K562 (cell line): ENCODE results near the gene BICC1. TPM values are rescaled to one million over a fixed set of nuclear protein-coding genes. Genes with fewer than 3 reads are reported as not detected.

ENCODE experiments used
- ATAC-seq: fragments of 200-7000 bp; cut with Tn5 transposase; 3 replicates; pipeline ENCODE4 v1.9.1; 2020; ENCODE audit warnings: moderate library complexity
- BruUV-seq: library from RNA; stranded (reverse); fragments of 400-500 nt; replicated peaks from 2 replicates; lab custom pipeline; 2021; lab: Mats Ljungman, UMichigan
- CTCF ChIA-PET: fragments of 300-600 bp; formaldehyde crosslinking; extraction: SDS; loops from one replicate; lab custom pipeline; 2021; ENCODE audit warnings: low intra/inter-chr PET ratio; lab: Yijun Ruan, JAX
- POLR2A ChIA-PET: fragments of 300-600, 350-650 bp; sonication (Branson Sonifier 250); formaldehyde crosslinking; extraction: SDS; loops from one replicate; lab custom pipeline; 2021; ENCODE audit warnings: antibody characterized with exemption, inconsistent platforms; lab: Yijun Ruan, JAX
- DNase-seq, 4 experiments: peaks; one replicate each; pipeline versions ENCODE4 v3.0.0 to v3.0.0-alpha.2; 2011 to 2018; ENCODE audit warnings: low spot score in 3 of 4, mixed read lengths in 3 of 4; ENCODE audit errors: extremely low read depth in 1 of 4
- FAIRE-seq: peaks from 2 replicates; lab custom pipeline; 2011; peaks lifted over from hg19 to GRCh38; lab: Jason Lieb, UNC
- H2AFZ ChIP-seq: 2 replicates; pipeline ENCODE4 v1.6.0; 2011; ENCODE audit warnings: low read depth, low read length, control low read depth, inconsistent platforms
- H3K27ac ChIP-seq: fragments of 200-600 bp; 3 replicates; pipeline ENCODE4 v1.8.0; 2011; ENCODE audit warnings: low read depth, mild to moderate bottlenecking, control low read depth, inconsistent platforms, low read length, moderate library complexity, mixed read lengths; ENCODE audit errors: extremely low read depth
- H3K27me3 ChIP-seq, 2 experiments: fragments of 300-600 bp in 1 of 2; 2 replicates in 1 of 2; 3 replicates in 1 of 2; pipeline versions ENCODE4 v1.6.0 to v1.8.0; 2011; ENCODE audit warnings: inconsistent platforms in 2 of 2, low read length in 2 of 2, mild to moderate bottlenecking in 1 of 2, mixed read lengths in 1 of 2, moderate library complexity in 1 of 2; ENCODE audit not compliant: control insufficient read depth in 2 of 2, insufficient read depth in 2 of 2
- H3K36me3 ChIP-seq: fragments of 300-600 bp; 3 replicates; pipeline ENCODE4 v1.8.0; 2011; ENCODE audit warnings: mild to moderate bottlenecking, low read length, inconsistent platforms; ENCODE audit not compliant: control insufficient read depth, insufficient read depth
- H3K4me1 ChIP-seq, 2 experiments: fragments of 200-600 bp in 1 of 2; replicated peaks in 1 of 2; 2 replicates in 1 of 2; 3 replicates in 1 of 2; pipeline versions ENCODE4 v1.5.1 to v1.8.0; 2011; ENCODE audit warnings: inconsistent platforms in 2 of 2, low read length in 2 of 2, mild to moderate bottlenecking in 1 of 2, mixed read lengths in 1 of 2, moderate library complexity in 1 of 2; ENCODE audit not compliant: control insufficient read depth in 2 of 2, insufficient read depth in 2 of 2
- H3K4me2 ChIP-seq: 2 replicates; pipeline ENCODE4 v1.6.1; 2011; ENCODE audit warnings: low read length, control low read depth, inconsistent platforms, mixed read lengths; ENCODE audit not compliant: insufficient read depth
- H3K4me3 ChIP-seq: fragments of 200-600 bp; sonication (generic), shearing (Covaris generic); 2 replicates; pipeline ENCODE4 v1.5.1; 2016; ENCODE audit warnings: control low read depth, inconsistent platforms
- H3K79me2 ChIP-seq: fragments of 200-600 bp; 3 replicates; pipeline ENCODE4 v1.8.0; 2011; ENCODE audit warnings: low read length, inconsistent platforms; ENCODE audit not compliant: control insufficient read depth, insufficient read depth
- H3K9ac ChIP-seq, 2 experiments: 2 replicates each; pipeline versions ENCODE4 v1.6.0 to v1.6.1; 2011; ENCODE audit warnings: low read depth in 2 of 2, low read length in 2 of 2, control low read depth in 1 of 2, inconsistent platforms in 1 of 2, mild to moderate bottlenecking in 1 of 2, mixed read lengths in 1 of 2; ENCODE audit not compliant: insufficient read depth in 1 of 2
- H3K9me1 ChIP-seq: one replicate; pipeline ENCODE4 v1.6.0; 2011; ENCODE audit warnings: inconsistent platforms, mild to moderate bottlenecking, low read length, moderate library complexity; ENCODE audit not compliant: control insufficient read depth, insufficient read depth
- H3K9me3 ChIP-seq: replicated peaks from 2 replicates; pipeline ENCODE4 v1.5.1; 2011; ENCODE audit warnings: low read depth, low read length, inconsistent platforms; ENCODE audit not compliant: control insufficient read depth, insufficient read depth
- H4K20me1 ChIP-seq: replicated peaks from 2 replicates; pipeline ENCODE4 v1.6.1; 2011; ENCODE audit warnings: low read length, inconsistent platforms, mixed read lengths; ENCODE audit not compliant: control insufficient read depth, insufficient read depth
- CTBP1 ChIP-seq: fragments of 450-650 bp; IDR thresholded peaks from 2 replicates; pipeline ENCODE4 v1.6.1; 2016; ENCODE audit warnings: borderline replicate concordance
- MXD1 ChIP-seq: fragments of 250-450 bp; sonication (Bioruptor Pico); IDR thresholded peaks from 2 replicates; pipeline ENCODE4 v1.8.0; 2021; ENCODE audit warnings: borderline replicate concordance, mild to moderate bottlenecking, moderate library complexity; ENCODE audit not compliant: poor library complexity, severe bottlenecking
- NFE2 ChIP-seq: IDR thresholded peaks from 2 replicates; pipeline ENCODE4 v1.6.1; 2014; ENCODE audit warnings: antibody characterized with exemption, low read depth
- PML ChIP-seq: IDR thresholded peaks from 2 replicates; pipeline ENCODE4 v1.6.1; 2012; ENCODE audit warnings: low read length, inconsistent platforms
- RAD51 ChIP-seq: fragments of 450-650 bp; IDR thresholded peaks from 2 replicates; pipeline ENCODE4 v1.7.1; 2016; ENCODE audit warnings: low read depth, mild to moderate bottlenecking, borderline replicate concordance
- ZKSCAN1 ChIP-seq: fragments of 150-350 bp; IDR thresholded peaks from 2 replicates; pipeline ENCODE4 v1.6.1; 2016; ENCODE audit warnings: low read depth, low read length
- WGBS: fragments of 100-300 bp; shearing (Covaris generic); methylation state at CpG from one replicate; pipeline ENCODE4 v1.1.6; 2016; ENCODE audit warnings: low coverage, mixed read lengths; ENCODE audit not compliant: insufficient coverage; ENCODE audit errors: missing lambda C conversion rate; 5-methylcytosine and 5-hydroxymethylcytosine counted together
- in situ Hi-C: fragments of 300-500 bp; cut with MboI; formaldehyde crosslinking; loops from 4 replicates; pipeline ENCODE4 v1.15.0; 2018; ENCODE audit warnings: inconsistent platforms, mixed read lengths
- intact Hi-C: fragments of 100-400 bp; cut with micrococcal nuclease; formaldehyde crosslinking; loops from 2 replicates; pipeline ENCODE4 v1.14.2; 2022
- polyA plus RNA-seq, 8 experiments: library from polyadenylated mRNA; depleted of rRNA in 4 of 8; stranded (reverse) in 5 of 8; unstranded in 3 of 8; fragments of >200 nt; fragmentation: Nextera tagmentation in 2 of 8; fragmentation: Illumina TruSeq in 1 of 8; extraction: Ambion mirVana in 2 of 8; extraction: Trizol in 1 of 8; gene quantifications; 2 replicates each; pipeline versions ENCODE4 v1.2.1 to v1.2.3, GENCODE V29; 2011 to 2014; ENCODE audit warnings: inconsistent platforms in 1 of 8, missing spikeins in 1 of 8
- total RNA-seq, 7 experiments: library from RNA; depleted of rRNA in 6 of 7; stranded (reverse); fragments of >200 nt in 6 of 7; fragmentation: Illumina TruSeq in 2 of 7; extraction: Trizol in 2 of 7; gene quantifications; 2 replicates each; pipeline versions ENCODE4 v1.2.1 to v1.2.3, GENCODE V29; 2011 to 2021; ENCODE audit warnings: low replicate concordance in 1 of 7

Gene BICC1
- total and polyA plus RNA-seq, 9 of the 15 experiments (the other 6 are each of a cell fraction or from before 2014, with no cell fraction given): not detected

GRCh38 chr10:58475322-58476277 lies 37.1 kb upstream of the BICC1 start:
- Histone ChIP-seq H3K9ac (no peak overlapping the region), H3K4me1 (no peaks in the 10 kb centered on the region), H3K36me3 (no peaks in the 10 kb centered on the region), H3K27ac (no peak overlapping the region), H3K4me3 (no peak overlapping the region), H2AFZ (0 out of 2 replicates have a peak overlapping the region, but pooled peaks have one; percentile 27), H3K9me1 (no peaks in the 10 kb centered on the region), H4K20me1 (no peaks in the 10 kb centered on the region), H3K4me2 (no peak overlapping the region), H3K27me3 (no peaks in the 10 kb centered on the region), H3K79me2 (no peaks in the 10 kb centered on the region), H3K9me3 (no peaks in the 10 kb centered on the region)
- ATAC-seq (no peak), DNase-seq (no peak), FAIRE-seq (no peak)
- intact Hi-C loops: no loop called here
- WGBS: 3% methylated on average over 11 of the region's 11 CpGs
- TF ChIP-seq MXD1 (CRISPR knock-in tag): no peak
- TF ChIP-seq CTBP1: no peak
- TF ChIP-seq ZKSCAN1: no peak
- TF ChIP-seq PML: no peak
- TF ChIP-seq NFE2: no peak
- no peak for TF ChIP-seq RAD51
- ChIA-PET CTCF (no interaction called here), POLR2A (no interaction called here)
- in situ Hi-C loops: no loop called here
- BruUV-seq: no TSS peak
